ENCODE results near the gene EIF3J. TPM values are rescaled to one million over a fixed set of nuclear protein-coding genes. Genes with fewer than 3 reads are reported as not detected.

The EIF3J gene
- total and polyA plus RNA-seq, 10 of the 15 experiments (the other 5 are each of a cell fraction or from before 2014, with no cell fraction given), result 34.7 to 126 (median 64.1) TPM

DNA sequence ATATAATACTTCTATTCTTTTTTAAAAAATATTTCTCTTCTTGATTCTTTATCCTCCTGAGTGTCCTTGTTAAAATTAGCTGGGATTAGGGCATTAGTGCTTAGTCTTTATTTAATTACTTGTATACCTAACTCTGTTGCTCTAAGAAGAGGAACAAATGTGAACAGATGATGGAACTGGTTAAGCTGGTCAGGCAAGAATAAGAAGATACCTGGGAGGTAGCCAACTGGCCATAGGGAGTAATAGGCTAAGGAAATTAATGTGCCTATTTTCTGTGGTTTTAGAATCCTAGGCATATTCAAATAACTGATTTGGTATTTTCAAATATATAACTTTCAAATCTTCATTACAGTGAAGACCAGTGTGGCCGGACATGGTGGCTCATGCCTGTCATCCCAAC lies 54.4 kb downstream of the EIF3J start:
- Histone ChIP-seq H3K4me2 (ENCODE audit: control insufficient read depth, insufficient read depth) (no peak overlapping the region), H3K27me3 (replicated peaks in 1 of 2; ENCODE audit: control insufficient read depth in 2 of 2, insufficient read depth in 2 of 2, low read length in 1 of 2) (no peaks in the 10 kb centered on the region), H3K9ac (ENCODE audit: control insufficient read depth, insufficient read depth, low read length) (no peak overlapping the region), H4K20me1 (ENCODE audit: control insufficient read depth, insufficient read depth) (no peaks in the 10 kb centered on the region), H3K4me3 (no peak overlapping the region), H3K79me2 (ENCODE audit: control insufficient read depth, insufficient read depth, low read length) (no peaks in the 10 kb centered on the region), H3K9me3 (replicated peaks; ENCODE audit: control insufficient read depth, insufficient read depth, low read length) (no peaks in the 10 kb centered on the region), H3K27ac (ENCODE audit: control insufficient read depth, insufficient read depth) (no peak overlapping the region), H3K36me3 (ENCODE audit: control insufficient read depth in 2 of 2, insufficient read depth in 2 of 2, low read length in 1 of 2) (peaks cover 7 to 46% of the 10 kb centered on the region in 2 experiments), H3K4me1 (ENCODE audit: control insufficient read depth, insufficient read depth, low read length) (peaks cover 4% of the 10 kb centered on the region; the same call in 1 of the 2 replicates), H2AFZ (ENCODE audit: control insufficient read depth, low read depth, low read length) (no peak overlapping the region)
- no peak for ATAC-seq
- ChIA-PET SMC1A (ENCODE audit: uncharacterized antibody, unreplicated experiment) (interaction anchor here (1.7 to 7.2 kb wide), 3 partner anchors 12 to 146 kb away, joined by 5 to 77 read pairs (median 5); partner anchors contain the start of gene TRIM69), POLR2A (no interaction called here), CTCF (interaction anchor here (0.7 to 4.9 kb wide), 5 partner anchors 14 to 194 kb away, joined by 3 to 73 read pairs (median 9); partner anchors contain the start of gene TRIM69), RAD21 (ENCODE audit: unreplicated experiment) (interaction anchor here (0.6 to 0.7 kb wide), 2 partner anchors 147 to 626 kb away, joined by 3 to 4 read pairs; no protein-coding TSS in a partner anchor)
- DNase-seq (ENCODE audit: low read depth, low spot score), result no peak
- FAIRE-seq, result no peak
- no peak for TF ChIP-seq FOXK2 (IDR thresholded peaks at IDR 0.05)
- TF ChIP-seq, protein P1, sequence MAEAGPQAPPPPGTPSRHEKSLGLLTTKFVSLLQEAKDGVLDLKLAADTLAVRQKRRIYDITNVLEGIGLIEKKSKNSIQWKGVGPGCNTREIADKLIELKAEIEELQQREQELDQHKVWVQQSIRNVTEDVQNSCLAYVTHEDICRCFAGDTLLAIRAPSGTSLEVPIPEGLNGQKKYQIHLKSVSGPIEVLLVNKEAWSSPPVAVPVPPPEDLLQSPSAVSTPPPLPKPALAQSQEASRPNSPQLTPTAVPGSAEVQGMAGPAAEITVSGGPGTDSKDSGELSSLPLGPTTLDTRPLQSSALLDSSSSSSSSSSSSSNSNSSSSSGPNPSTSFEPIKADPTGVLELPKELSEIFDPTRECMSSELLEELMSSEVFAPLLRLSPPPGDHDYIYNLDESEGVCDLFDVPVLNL (IDR thresholded peaks at IDR 0.05; ENCODE audit: low read depth, low read length), result no peak
- WGBS (ENCODE audit: insufficient coverage, insufficient replicate concordance, low lambda C conversion rate, missing lambda C conversion rate), result 100% methylated on average over 1 of the region's 1 CpG
- no TSS peak for BruUV-seq (replicated peaks)
- in situ Hi-C loops (cut with MboI) (loop anchor here (5.0 kb wide), 1 partner anchor 146 kb away; the partner anchor contains the start of gene TRIM69), intact Hi-C loops (cut with micrococcal nuclease; ENCODE audit: unreplicated experiment) (loop anchor here (5.0 kb wide), 1 partner anchor 146 kb away; the partner anchor contains the start of gene TRIM69)

DNA sequence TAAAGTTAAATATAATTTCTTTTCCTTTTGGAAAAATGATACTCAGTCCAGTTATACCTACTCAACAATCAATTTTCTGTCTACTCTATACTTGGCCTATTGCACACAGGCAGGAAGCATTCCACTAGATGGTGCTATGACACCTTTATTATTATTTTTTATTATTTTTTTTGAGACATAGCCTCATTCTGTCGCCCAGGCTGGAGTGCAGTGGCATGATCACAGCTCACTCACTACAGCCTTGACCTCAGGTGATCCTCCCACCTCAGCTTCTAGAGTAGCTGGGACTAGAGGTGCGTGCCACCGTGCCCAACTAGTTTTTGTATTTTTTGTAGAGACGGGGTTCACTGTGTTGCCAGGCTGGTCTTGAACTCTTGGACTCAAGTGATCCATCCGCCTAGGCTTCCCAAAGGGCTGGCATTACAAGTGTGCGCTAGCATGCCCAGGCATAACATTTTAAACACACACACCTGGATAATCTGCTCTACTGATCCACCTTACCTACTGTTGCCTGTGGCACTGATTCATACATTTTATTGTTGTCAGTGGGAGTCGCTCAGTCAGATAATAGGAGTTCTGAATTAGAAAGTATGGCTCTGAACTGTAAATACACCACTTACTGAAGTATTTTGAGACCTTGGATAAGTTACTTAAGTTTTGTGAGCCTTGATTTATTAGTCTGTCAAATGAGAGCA lies 56.2 kb downstream of the EIF3J start:
- FAIRE-seq, result no peak
- peaks cover 4 to 49% of the 10 kb centered on the region in 2 experiments for H3K36me3 ChIP-seq (ENCODE audit: control insufficient read depth in 2 of 2, insufficient read depth in 2 of 2, low read length in 1 of 2)
- DNase-seq (ENCODE audit: low read depth, low spot score), result no peak
- in situ Hi-C loops (cut with MboI) (loop anchor here (5.0 kb wide), 1 partner anchor 144 kb away; the partner anchor contains the start of gene TRIM69), intact Hi-C loops (cut with micrococcal nuclease; ENCODE audit: unreplicated experiment) (loop anchor here (5.0 kb wide), 1 partner anchor 144 kb away; the partner anchor contains the start of gene TRIM69)
- ChIA-PET CTCF (interaction anchor here (0.9 to 4.9 kb wide), 12 partner anchors 9 to 193 kb away, joined by 3 to 73 read pairs (median 4); partner anchors contain the start of genes B2M, PATL2, SPG11 and TRIM69), SMC1A (ENCODE audit: uncharacterized antibody, unreplicated experiment) (interaction anchor here (0.6 to 7.2 kb wide), 7 partner anchors 11 to 194 kb away, joined by 3 to 77 read pairs (median 5); partner anchors contain the start of gene TRIM69), POLR2A (interaction anchor here (0.6 to 1.2 kb wide), 2 partner anchors 59 to 140 kb away, joined by 3 to 11 read pairs; no protein-coding TSS in a partner anchor), RAD21 (ENCODE audit: unreplicated experiment) (interaction anchor here (0.7 to 2.1 kb wide), 5 partner anchors 69 to 144 kb away, joined by 3 to 34 read pairs (median 3); partner anchors contain the start of genes SPG11 and TRIM69)
- peaks cover 7% of the 10 kb centered on the region; the same call in 1 of the 2 replicates for H3K4me1 ChIP-seq (ENCODE audit: control insufficient read depth, insufficient read depth, low read length)
- H3K9ac ChIP-seq (ENCODE audit: control insufficient read depth, insufficient read depth, low read length), result no peak overlapping the region
- H3K27ac ChIP-seq (ENCODE audit: control insufficient read depth, insufficient read depth), result no peak overlapping the region
- H3K4me2 ChIP-seq (ENCODE audit: control insufficient read depth, insufficient read depth), result no peak overlapping the region
- no TSS peak for BruUV-seq (replicated peaks)
- no peaks in the 10 kb centered on the region for H3K79me2 ChIP-seq (ENCODE audit: control insufficient read depth, insufficient read depth, low read length)
- H3K9me3 ChIP-seq (replicated peaks; ENCODE audit: control insufficient read depth, insufficient read depth, low read length), result no peaks in the 10 kb centered on the region
- no peaks in the 10 kb centered on the region for H3K27me3 ChIP-seq (replicated peaks in 1 of 2; ENCODE audit: control insufficient read depth in 2 of 2, insufficient read depth in 2 of 2, low read length in 1 of 2)
- H4K20me1 ChIP-seq (ENCODE audit: control insufficient read depth, insufficient read depth), result no peaks in the 10 kb centered on the region
- H3K4me3 ChIP-seq, result no peak overlapping the region
- ATAC-seq, result peak; percentile 72
- no peak overlapping the region for H2AFZ ChIP-seq (ENCODE audit: control insufficient read depth, low read depth, low read length)
- 84% methylated on average over 7 of the region's 7 CpGs for WGBS (ENCODE audit: insufficient coverage, insufficient replicate concordance, low lambda C conversion rate, missing lambda C conversion rate)
- TF ChIP-seq RELA (IDR thresholded peaks at IDR 0.05; ENCODE audit: borderline replicate concordance, partially characterized antibody) (no peak), LARP7 (IDR thresholded peaks at IDR 0.05) (no peak), BACH1 (IDR thresholded peaks at IDR 0.05; ENCODE audit: borderline replicate concordance) (no peak), SIX5 (IDR thresholded peaks at IDR 0.05; ENCODE audit: low read depth, low read length, severe bottlenecking) (no peak), CEBPB (IDR thresholded peaks at IDR 0.05; ENCODE audit: borderline replicate concordance in 1 of 2, low read depth in 2 of 2, low read length in 2 of 2) (no peak), RAD21 (IDR thresholded peaks at IDR 0.05; ENCODE audit: insufficient read depth, low read depth, low read length) (peak; percentile 53), SREBF2 (IDR thresholded peaks at IDR 0.05; ENCODE audit: low read length) (no peak)
- TF ChIP-seq, protein P2, sequence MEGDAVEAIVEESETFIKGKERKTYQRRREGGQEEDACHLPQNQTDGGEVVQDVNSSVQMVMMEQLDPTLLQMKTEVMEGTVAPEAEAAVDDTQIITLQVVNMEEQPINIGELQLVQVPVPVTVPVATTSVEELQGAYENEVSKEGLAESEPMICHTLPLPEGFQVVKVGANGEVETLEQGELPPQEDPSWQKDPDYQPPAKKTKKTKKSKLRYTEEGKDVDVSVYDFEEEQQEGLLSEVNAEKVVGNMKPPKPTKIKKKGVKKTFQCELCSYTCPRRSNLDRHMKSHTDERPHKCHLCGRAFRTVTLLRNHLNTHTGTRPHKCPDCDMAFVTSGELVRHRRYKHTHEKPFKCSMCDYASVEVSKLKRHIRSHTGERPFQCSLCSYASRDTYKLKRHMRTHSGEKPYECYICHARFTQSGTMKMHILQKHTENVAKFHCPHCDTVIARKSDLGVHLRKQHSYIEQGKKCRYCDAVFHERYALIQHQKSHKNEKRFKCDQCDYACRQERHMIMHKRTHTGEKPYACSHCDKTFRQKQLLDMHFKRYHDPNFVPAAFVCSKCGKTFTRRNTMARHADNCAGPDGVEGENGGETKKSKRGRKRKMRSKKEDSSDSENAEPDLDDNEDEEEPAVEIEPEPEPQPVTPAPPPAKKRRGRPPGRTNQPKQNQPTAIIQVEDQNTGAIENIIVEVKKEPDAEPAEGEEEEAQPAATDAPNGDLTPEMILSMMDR (IDR thresholded peaks at IDR 0.05 in 2 of 3, conservative IDR thresholded peaks at IDR 0.05 in 1 of 3; ENCODE audit: control insufficient read depth in 2 of 3, extremely low read depth in 1 of 3, insufficient read depth in 1 of 3, low read depth in 3 of 3, low read length in 3 of 3), result peak; percentile 42 to 54 (median 42); a peak in 5 of 6 replicates

Measured in GM12878 (cell line).